Measurements from ENCODE around the gene RAB22A. TPM values are rescaled to one million over a fixed set of nuclear protein-coding genes. Genes with fewer than 3 reads are reported as not detected.
A peak's percentile ranks its signal among the peaks of the same experiment; 100 is the strongest.

The RAB22A gene
- total and polyA plus RNA-seq, 2 of the 4 experiments (the other 2 are of a cell fraction): 8.2 to 8.4 TPM

- Histone ChIP-seq H3K9me3 (ENCODE audit: control insufficient read depth, insufficient read depth, low read length) (no peaks in the 10 kb centered on the region), H3K4me3 (ENCODE audit: insufficient read depth, low read depth, low read length) (no peak overlapping the region), H2AK9ac (replicated peaks; ENCODE audit: low read depth, low read length, poor library complexity) (no peak overlapping the region), H3K4me1 (ENCODE audit: control insufficient read depth, insufficient read depth, low read length) (peaks cover 6% of the 10 kb centered on the region), H4K20me1 (ENCODE audit: insufficient read depth, low read length) (peaks cover 7% of the 10 kb centered on the region; the same call in 1 of the 2 replicates), H2AFZ (replicated peaks; ENCODE audit: low read length, poor library complexity) (no peak overlapping the region), H2BK120ac (ENCODE audit: low read depth, low read length) (no peak overlapping the region), H2BK20ac (ENCODE audit: low read depth, low read length) (no peak overlapping the region), H2AK5ac (ENCODE audit: low read depth, low read length) (no peak overlapping the region), H3K79me1 (ENCODE audit: low read depth in 1 of 2, low read length in 2 of 2) (peaks cover 18 to 52% of the 10 kb centered on the region in 2 experiments), H3K14ac (replicated peaks; ENCODE audit: low read depth, low read length) (no peak overlapping the region), H3K27me3 (ENCODE audit: control insufficient read depth, insufficient read depth, low read length) (no peaks in the 10 kb centered on the region), H3K23ac (ENCODE audit: low read depth, low read length) (no peak overlapping the region), H2BK15ac (ENCODE audit: low read depth, low read length) (no peak overlapping the region), H3K4me2 (ENCODE audit: low read depth, low read length) (peak overlapping the region; percentile 36; the same call in 1 of the 2 replicates), H4K8ac (ENCODE audit: low read depth in 2 of 2, low read length in 2 of 2) (no peak overlapping the region), H3K36me3 (ENCODE audit: control insufficient read depth, insufficient read depth, low read length) (peaks cover 16% of the 10 kb centered on the region), H4K5ac (ENCODE audit: low read depth, low read length) (no peak overlapping the region), H4K91ac (ENCODE audit: insufficient read depth, low read depth, low read length) (no peak overlapping the region), H3K9ac (ENCODE audit: low read depth, low read length) (no peak overlapping the region), H3K9me1 (ENCODE audit: insufficient read depth, low read length) (peaks cover 18% of the 10 kb centered on the region), H3K18ac (ENCODE audit: low read depth, low read length) (no peak overlapping the region), H2BK5ac (ENCODE audit: low read depth, low read length, poor library complexity, severe bottlenecking) (no peak overlapping the region), H3K27ac (ENCODE audit: insufficient read depth, low read length) (no peak overlapping the region), H3K4ac (ENCODE audit: low read depth, low read length) (no peak overlapping the region), H3K56ac (ENCODE audit: extremely low read depth, insufficient read depth, low read length) (no peak overlapping the region)
- in situ Hi-C loops (cut with MboI; ENCODE audit: low sequenced_read_pairs) (no loop called here), intact Hi-C loops (cut with micrococcal nuclease) (no loop called here), dilution Hi-C loops (cut with HindIII; ENCODE audit: low sequenced_read_pairs, unreplicated experiment) (no loop called here)
- no TSS peak for BruUV-seq (replicated peaks)
- WGBS, 2 experiments (ENCODE audit: extremely low coverage in 2 of 2, insufficient read length in 1 of 2): no CpG with 5 or more reads among the region's 3 CpGs
- CTCF ChIA-PET: no interaction called here
- DNase-seq: peak; percentile 88
- TF ChIP-seq RCOR1 (IDR thresholded peaks at IDR 0.05; ENCODE audit: insufficient replicate concordance, low read length) (no peak), POLR2A (IDR thresholded peaks at IDR 0.05; ENCODE audit: low read depth, low read length) (no peak), BHLHE40 (IDR thresholded peaks at IDR 0.05; ENCODE audit: low read depth, low read length) (peak; percentile 21; the same call in 1 of the 2 replicates), FOS (IDR thresholded peaks at IDR 0.05; ENCODE audit: low read depth, low read length) (peak; percentile 87), USF2 (IDR thresholded peaks at IDR 0.05; ENCODE audit: low read depth, low read length) (no peak), MAZ (IDR thresholded peaks at IDR 0.05; ENCODE audit: borderline replicate concordance, low read depth, low read length) (no peak), MAFK (IDR thresholded peaks at IDR 0.05; ENCODE audit: low read depth, low read length) (0 out of 2 replicates have a peak, but pooled peaks have one; percentile 29), MXI1 (IDR thresholded peaks at IDR 0.05; ENCODE audit: borderline replicate concordance, low read depth, low read length) (no peak), RFX5 (IDR thresholded peaks at IDR 0.05; ENCODE audit: low read depth, low read length) (no peak), CHD1 (IDR thresholded peaks at IDR 0.05; ENCODE audit: low read depth, low read length) (no peak), CEBPB (IDR thresholded peaks at IDR 0.05; ENCODE audit: low read depth, low read length) (peak; percentile 45; the same call in 1 of the 2 replicates), ELK1 (IDR thresholded peaks at IDR 0.05; ENCODE audit: borderline replicate concordance, low read depth, low read length) (no peak), RAD21 (IDR thresholded peaks at IDR 0.05; ENCODE audit: low read length) (peak; percentile 32), NFE2L2 (IDR thresholded peaks at IDR 0.05; ENCODE audit: low read depth, low read length) (no peak), CTCF (conservative IDR thresholded peaks at IDR 0.05; ENCODE audit: low read depth, low read length) (peak; percentile 20; the same call in 1 of the 2 replicates), SMC3 (IDR thresholded peaks at IDR 0.05; ENCODE audit: low read depth, low read length) (peak; percentile 17; the same call in 1 of the 2 replicates)
- POLR2A ChIA-PET (ENCODE audit: unreplicated experiment): no interaction called here
- ATAC-seq (ENCODE audit: low read depth): peak; percentile 94
Observed at GRCh38 chr20:58349570-58349969, 40.1 kb downstream of the RAB22A start.

All from IMR-90 (cell line).